ENCODE results near the gene ANXA1. TPM values are rescaled to one million over a fixed set of nuclear protein-coding genes. Genes with fewer than 3 reads are reported as not detected.

Gene ANXA1
- total and polyA plus RNA-seq, 2 experiments from 2014 or later: 4.9 to 5.8 TPM

- TF ChIP-seq ZNF114 (CRISPR knock-in tag; IDR thresholded peaks at IDR 0.05) (no peak), CTCF (conservative IDR thresholded peaks at IDR 0.05; ENCODE audit: low read depth in 2 of 2) (no peak), STAT1 (IDR thresholded peaks at IDR 0.05; ENCODE audit: unreplicated experiment) (no peak), NANOG (IDR thresholded peaks at IDR 0.05; ENCODE audit: borderline replicate concordance) (no peak), CREB1 (CRISPR knock-in tag; IDR thresholded peaks at IDR 0.05; ENCODE audit: low read depth) (no peak), REST (IDR thresholded peaks at IDR 0.05; ENCODE audit: unreplicated experiment) (no peak), JUNB (IDR thresholded peaks at IDR 0.05; ENCODE audit: unreplicated experiment) (no peak), EZH2phosphoT487 (IDR thresholded peaks at IDR 0.05; ENCODE audit: unreplicated experiment) (no peak), POLR2AphosphoS5 (IDR thresholded peaks at IDR 0.05; ENCODE audit: low read depth) (no peak), ZNF331 (CRISPR knock-in tag; IDR thresholded peaks at IDR 0.05; ENCODE audit: low read depth) (no peak), EZH2 (IDR thresholded peaks at IDR 0.05; ENCODE audit: low read depth, unreplicated experiment) (no peak)
Observed at GRCh38 chr9:73204936-73205335, 53.3 kb downstream of the ANXA1 start (continued).

GRCh38 chr9:73206851-73207250 is 55.2 kb downstream of the ANXA1 start:
- H3K4me2 ChIP-seq: no peak overlapping the region
- no peaks in the 10 kb centered on the region for H4K20me1 ChIP-seq (replicated peaks; ENCODE audit: insufficient read depth)
- no peak overlapping the region for H2AFZ ChIP-seq
- H3K4me3 Mint-ChIP-seq: no peak overlapping the region
- no peaks in the 10 kb centered on the region for H3K36me3 Mint-ChIP-seq (ENCODE audit: low read depth)
- H3K36me3 ChIP-seq (ENCODE audit: insufficient read depth): no peaks in the 10 kb centered on the region
- no peaks in the 10 kb centered on the region for H3K27me3 Mint-ChIP-seq (ENCODE audit: insufficient read depth, low read depth, poor library complexity)
- no peaks in the 10 kb centered on the region for H3F3A ChIP-seq (replicated peaks; ENCODE audit: low read depth)
- H3K9me2 ChIP-seq (ENCODE audit: insufficient read depth): peaks cover 4% of the 10 kb centered on the region; the same call in 1 of the 2 replicates
- H3K27ac ChIP-seq (ENCODE audit: low read depth): no peak overlapping the region
- no peak for ATAC-seq
- no peaks in the 10 kb centered on the region for H3K27me3 ChIP-seq (ENCODE audit: insufficient read depth)
- H3K27ac Mint-ChIP-seq: no peak overlapping the region
- H3K4me1 Mint-ChIP-seq: peaks cover 2% of the 10 kb centered on the region; the same call in 2 of the 3 replicates
- no peak for DNase-seq (ENCODE audit: low spot score)
- H3K9me3 Mint-ChIP-seq: no peaks in the 10 kb centered on the region
- H3K79me2 ChIP-seq (replicated peaks; ENCODE audit: insufficient read depth): no peaks in the 10 kb centered on the region
- no peaks in the 10 kb centered on the region for H3K4me1 ChIP-seq (ENCODE audit: insufficient read depth)
- no peak overlapping the region for H3K4me3 ChIP-seq
- TF ChIP-seq STAT1 (IDR thresholded peaks at IDR 0.05; ENCODE audit: unreplicated experiment) (no peak), EZH2phosphoT487 (IDR thresholded peaks at IDR 0.05; ENCODE audit: unreplicated experiment) (no peak), CREB1 (CRISPR knock-in tag; IDR thresholded peaks at IDR 0.05; ENCODE audit: low read depth) (no peak), ZNF462 (CRISPR knock-in tag; IDR thresholded peaks at IDR 0.05) (no peak), JUNB (IDR thresholded peaks at IDR 0.05; ENCODE audit: unreplicated experiment) (no peak), ZNF331 (CRISPR knock-in tag; IDR thresholded peaks at IDR 0.05; ENCODE audit: low read depth) (no peak), NANOG (IDR thresholded peaks at IDR 0.05; ENCODE audit: borderline replicate concordance) (no peak)
